HEK293T (cell line): ENCODE measurements around the gene SMIM5.

ENCODE experiments used
- BHLHE40 ChIP-seq: fragments of 450-650 bp; IDR thresholded peaks from 2 replicates; pipeline ENCODE4 v1.6.1; 2016; ENCODE audit warnings: mild to moderate bottlenecking, moderate library complexity, borderline replicate concordance
- ELF4 ChIP-seq: fragments of 450-650 bp; IDR thresholded peaks from 2 replicates; pipeline ENCODE4 v1.6.1; 2017; ENCODE audit warnings: antibody characterized with exemption
- FOXK2 ChIP-seq: fragments of 450-650 bp; IDR thresholded peaks from 2 replicates; pipeline ENCODE4 v1.6.1; 2016; ENCODE audit warnings: mild to moderate bottlenecking
- LEF1 ChIP-seq: fragments of 450-650 bp; IDR thresholded peaks from 2 replicates; pipeline ENCODE4 v1.6.1; 2017; ENCODE audit warnings: mild to moderate bottlenecking, borderline replicate concordance

DNA sequence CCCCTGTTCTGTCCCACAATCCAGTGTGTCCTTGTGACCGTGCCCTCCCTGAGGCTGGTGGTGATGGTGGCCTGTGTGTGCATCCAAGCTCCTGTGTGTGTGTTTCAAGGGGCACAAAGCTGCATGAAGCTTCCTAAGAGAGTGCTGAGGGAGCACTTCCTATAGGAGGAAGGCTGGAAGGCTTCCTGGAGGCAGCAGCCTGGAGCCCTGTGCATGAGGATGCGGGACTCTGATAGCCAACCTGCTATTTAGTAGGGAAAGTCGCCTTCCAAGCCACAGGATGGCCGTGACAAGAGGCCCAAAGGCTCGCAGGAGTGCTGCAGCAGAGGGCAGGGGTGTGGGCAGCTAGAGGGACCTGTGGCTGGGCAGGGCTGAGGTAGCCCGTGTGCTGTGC is 37.3 kb upstream of the SMIM5 start:
- no peak for TF ChIP-seq BHLHE40
- no peak for TF ChIP-seq LEF1
- no peak for TF ChIP-seq ELF4
- no peak for TF ChIP-seq FOXK2
